Suprapubic skin (tissue), 4 donors: ENCODE measurements around the gene UBXN2A.

Experiments
- EP300 ChIP-seq: sonication (generic); formaldehyde crosslinking; IDR thresholded peaks from one replicate; pipeline ENCODE4 v1.6.1; 2017; ENCODE audit warnings: antibody characterized with exemption
- POLR2A ChIP-seq, 2 donors: fragments of 450-650 bp; IDR thresholded peaks; one replicate each; pipeline ENCODE4 v1.6.1; 2017; ENCODE audit warnings: antibody characterized with exemption in 2 of 2, mild to moderate bottlenecking in 2 of 2, moderate library complexity in 2 of 2
- POLR2AphosphoS5 ChIP-seq, 3 donors: sonication (generic); formaldehyde crosslinking; IDR thresholded peaks; one replicate each; pipeline ENCODE4 v1.6.1; 2017; ENCODE audit warnings: antibody characterized with exemption in 3 of 3
- TF ChIP-seq, protein P1 (sequence below), 2 donors: fragments of 200-600 bp in 1 of 2; fragments of 450-650 bp in 1 of 2; sonication (generic) in 1 of 2; IDR thresholded peaks; one replicate each; pipeline ENCODE4 v1.5.1; 2016 to 2019; ENCODE audit warnings: antibody characterized with exemption in 2 of 2, mild to moderate bottlenecking in 1 of 2, moderate library complexity in 1 of 2

DNA sequence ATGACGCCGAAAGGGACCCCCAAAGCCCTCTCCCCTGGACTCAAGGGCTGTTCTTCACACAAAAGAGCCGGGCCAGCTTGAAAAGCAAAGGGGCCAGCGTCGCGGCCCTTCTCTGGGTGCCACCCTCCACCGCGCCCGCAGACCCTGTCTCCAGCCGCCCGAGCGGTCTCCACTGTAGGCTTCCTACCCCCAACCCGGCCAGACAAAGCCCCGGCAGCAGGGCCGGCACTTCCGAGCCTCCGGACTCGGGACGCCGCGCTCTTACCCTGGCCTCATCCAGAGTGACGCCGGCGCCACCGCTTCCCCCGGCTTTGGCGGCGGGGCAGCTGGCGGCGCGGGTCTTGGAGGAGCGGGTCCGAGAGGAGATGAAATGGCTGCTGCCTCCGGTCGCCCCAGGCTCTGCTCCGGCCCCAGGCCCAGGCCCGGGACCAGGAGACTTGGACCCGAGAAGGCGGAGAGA, 13.9 kb upstream of the UBXN2A start:
- TF ChIP-seq, protein P1, sequence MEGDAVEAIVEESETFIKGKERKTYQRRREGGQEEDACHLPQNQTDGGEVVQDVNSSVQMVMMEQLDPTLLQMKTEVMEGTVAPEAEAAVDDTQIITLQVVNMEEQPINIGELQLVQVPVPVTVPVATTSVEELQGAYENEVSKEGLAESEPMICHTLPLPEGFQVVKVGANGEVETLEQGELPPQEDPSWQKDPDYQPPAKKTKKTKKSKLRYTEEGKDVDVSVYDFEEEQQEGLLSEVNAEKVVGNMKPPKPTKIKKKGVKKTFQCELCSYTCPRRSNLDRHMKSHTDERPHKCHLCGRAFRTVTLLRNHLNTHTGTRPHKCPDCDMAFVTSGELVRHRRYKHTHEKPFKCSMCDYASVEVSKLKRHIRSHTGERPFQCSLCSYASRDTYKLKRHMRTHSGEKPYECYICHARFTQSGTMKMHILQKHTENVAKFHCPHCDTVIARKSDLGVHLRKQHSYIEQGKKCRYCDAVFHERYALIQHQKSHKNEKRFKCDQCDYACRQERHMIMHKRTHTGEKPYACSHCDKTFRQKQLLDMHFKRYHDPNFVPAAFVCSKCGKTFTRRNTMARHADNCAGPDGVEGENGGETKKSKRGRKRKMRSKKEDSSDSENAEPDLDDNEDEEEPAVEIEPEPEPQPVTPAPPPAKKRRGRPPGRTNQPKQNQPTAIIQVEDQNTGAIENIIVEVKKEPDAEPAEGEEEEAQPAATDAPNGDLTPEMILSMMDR (IDR thresholded peaks at IDR 0.05), result no peak
- no peak for TF ChIP-seq POLR2A (IDR thresholded peaks at IDR 0.05)
- no peak for TF ChIP-seq POLR2AphosphoS5 (IDR thresholded peaks at IDR 0.05)
- no peak for TF ChIP-seq EP300
